Kidney epithelial cell (primary cell): ENCODE results near the gene NGEF. TPM values are rescaled to one million over a fixed set of nuclear protein-coding genes. Genes with fewer than 3 reads are reported as not detected.

Experiments used
- DNase-seq: peaks from one replicate; pipeline ENCODE4 v3.0.0-alpha.2; 2010; ENCODE audit warnings: low read depth
- H3K27me3 ChIP-seq: 2 replicates; pipeline ENCODE4 v1.6.0; 2011; ENCODE audit warnings: low read length; ENCODE audit not compliant: control insufficient read depth, insufficient read depth
- H3K36me3 ChIP-seq: 2 replicates; pipeline ENCODE4 v1.5.1; 2011; ENCODE audit warnings: low read length; ENCODE audit not compliant: control insufficient read depth, insufficient read depth
- H3K4me3 ChIP-seq: 2 replicates; pipeline ENCODE4 v1.5.1; 2011; ENCODE audit warnings: low read depth, mild to moderate bottlenecking, control low read depth, low read length
- total RNA-seq: library from RNA; depleted of rRNA; stranded (reverse); fragments of >200 nt; gene quantifications from 2 replicates; pipeline ENCODE4 v1.2.3, GENCODE V29; 2015
- TF ChIP-seq, protein P1 (sequence below): IDR thresholded peaks from 2 replicates; pipeline ENCODE4 v1.5.1; 2011; ENCODE audit warnings: mild to moderate bottlenecking, moderate library complexity, low read length, control low read depth, inconsistent platforms; ENCODE audit not compliant: insufficient read depth, poor library complexity, severe bottlenecking

Gene NGEF
- total RNA-seq, 1 donor from 2014 or later = 2.5 TPM

DNA sequence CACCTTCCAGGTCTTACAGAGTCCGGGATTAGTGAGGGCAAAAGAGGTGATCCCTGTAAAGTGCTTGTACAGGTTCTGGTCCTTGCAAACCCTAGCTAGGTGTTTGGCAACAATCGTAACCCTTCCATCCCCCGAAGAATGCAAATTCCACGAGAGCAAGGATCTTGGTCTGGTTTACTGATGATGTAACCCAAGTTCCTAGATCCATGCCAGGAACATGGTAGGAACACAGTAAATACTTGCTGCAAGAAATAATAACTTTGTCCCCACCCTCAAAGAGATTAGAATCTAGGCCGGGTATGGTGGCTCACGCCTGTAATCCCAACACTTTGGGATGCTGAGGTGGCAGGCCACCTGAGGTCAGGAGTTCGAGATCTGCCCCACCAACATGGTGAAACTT is 12.7 kb upstream of the NGEF start:
- H3K27me3 ChIP-seq = no peaks in the 10 kb centered on the region
- H3K36me3 ChIP-seq = no peaks in the 10 kb centered on the region
- no peak overlapping the region for H3K4me3 ChIP-seq
- TF ChIP-seq, protein P1, sequence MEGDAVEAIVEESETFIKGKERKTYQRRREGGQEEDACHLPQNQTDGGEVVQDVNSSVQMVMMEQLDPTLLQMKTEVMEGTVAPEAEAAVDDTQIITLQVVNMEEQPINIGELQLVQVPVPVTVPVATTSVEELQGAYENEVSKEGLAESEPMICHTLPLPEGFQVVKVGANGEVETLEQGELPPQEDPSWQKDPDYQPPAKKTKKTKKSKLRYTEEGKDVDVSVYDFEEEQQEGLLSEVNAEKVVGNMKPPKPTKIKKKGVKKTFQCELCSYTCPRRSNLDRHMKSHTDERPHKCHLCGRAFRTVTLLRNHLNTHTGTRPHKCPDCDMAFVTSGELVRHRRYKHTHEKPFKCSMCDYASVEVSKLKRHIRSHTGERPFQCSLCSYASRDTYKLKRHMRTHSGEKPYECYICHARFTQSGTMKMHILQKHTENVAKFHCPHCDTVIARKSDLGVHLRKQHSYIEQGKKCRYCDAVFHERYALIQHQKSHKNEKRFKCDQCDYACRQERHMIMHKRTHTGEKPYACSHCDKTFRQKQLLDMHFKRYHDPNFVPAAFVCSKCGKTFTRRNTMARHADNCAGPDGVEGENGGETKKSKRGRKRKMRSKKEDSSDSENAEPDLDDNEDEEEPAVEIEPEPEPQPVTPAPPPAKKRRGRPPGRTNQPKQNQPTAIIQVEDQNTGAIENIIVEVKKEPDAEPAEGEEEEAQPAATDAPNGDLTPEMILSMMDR = no peak
- no peak for DNase-seq

DNA sequence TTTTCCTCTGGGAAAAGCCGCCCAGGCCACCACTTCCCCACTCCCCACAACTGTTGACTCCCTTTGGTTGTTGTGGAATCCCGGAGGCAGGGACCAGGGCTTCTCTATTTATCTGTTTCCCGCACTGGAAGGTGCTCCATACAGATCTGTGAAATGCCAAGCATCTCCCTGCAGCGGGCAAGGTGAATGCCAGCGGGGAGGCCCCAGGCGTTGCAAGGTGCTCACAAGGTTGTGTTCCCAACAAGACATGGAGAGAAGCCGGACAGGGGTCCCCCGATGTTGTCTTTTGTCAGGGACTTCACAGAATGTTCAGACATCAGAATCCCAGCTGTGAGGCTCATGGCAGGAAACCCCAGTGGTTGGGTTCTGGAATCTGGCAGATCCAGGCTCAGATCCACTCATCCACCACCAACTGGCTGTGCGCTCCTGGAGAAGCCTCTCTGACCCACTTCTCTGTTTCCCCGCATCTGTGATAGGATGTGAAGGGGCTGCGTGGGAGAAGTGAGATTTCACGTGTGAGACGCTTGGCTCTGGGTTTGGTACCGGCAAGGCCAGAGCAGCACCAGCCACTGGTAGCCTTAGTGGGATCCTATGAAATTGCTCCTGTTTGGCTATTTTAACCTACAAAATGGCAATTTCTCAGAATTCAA is 10.8 kb upstream of the NGEF start:
- H3K4me3 ChIP-seq = no peak overlapping the region
- TF ChIP-seq, protein P1 = no peak
- no peaks in the 10 kb centered on the region for H3K36me3 ChIP-seq
- no peak for DNase-seq
- H3K27me3 ChIP-seq = no peaks in the 10 kb centered on the region

- TF ChIP-seq, protein P1 = no peak
- H3K27me3 ChIP-seq = no peaks in the 10 kb centered on the region
- H3K4me3 ChIP-seq = no peak overlapping the region
- no peak for DNase-seq
- no peaks in the 10 kb centered on the region for H3K36me3 ChIP-seq
These were observed 10.1 kb upstream of the NGEF start for GRCh38 chr2:233023007-233023760.

- DNase-seq = no peak
- H3K27me3 ChIP-seq = no peaks in the 10 kb centered on the region
- TF ChIP-seq, protein P1 = no peak
- no peaks in the 10 kb centered on the region for H3K36me3 ChIP-seq
- H3K4me3 ChIP-seq = no peak overlapping the region
These were observed 9.5 kb upstream of the NGEF start for GRCh38 chr2:233022561-233022960.

DNA sequence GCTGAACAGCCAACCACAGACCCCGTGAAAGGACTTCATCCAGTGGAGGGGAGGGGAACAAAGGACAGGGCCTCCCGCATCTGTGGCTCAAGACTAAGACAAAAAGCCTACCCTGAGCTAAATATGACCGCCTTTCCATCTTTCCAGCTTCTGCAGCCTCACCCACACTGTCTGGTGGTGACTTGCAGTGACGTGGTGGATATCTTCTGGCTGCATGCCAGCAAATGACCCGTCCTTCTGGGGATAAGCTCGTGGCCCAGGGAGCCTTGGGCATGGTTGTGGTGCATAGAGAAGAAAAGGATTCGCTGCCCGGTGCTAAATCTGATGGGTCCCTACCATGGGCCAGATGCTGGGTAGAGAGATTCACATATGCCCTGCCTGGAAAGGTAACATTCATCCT is 8.7 kb upstream of the NGEF start:
- TF ChIP-seq, protein P1 = no peak
- DNase-seq = no peak
- Histone ChIP-seq H3K36me3 (no peaks in the 10 kb centered on the region), H3K4me3 (no peak overlapping the region), H3K27me3 (no peaks in the 10 kb centered on the region)
